Hypothalamus (tissue), 51 donors: ENCODE data around the gene FTCD.
"Not testable (repeated sequence)": the region's sequence is repeated elsewhere in the genome, so short reads cannot be mapped to it uniquely, and the experiment has no call there.

Experiments used
- DNase-seq, 51 donors: peaks; one replicate each; lab custom pipeline; 2025; lab: John Stamatoyannopoulos, UW

Gene FTCD

GRCh38 chr21:46172863-46173528, 17.6 kb upstream of the FTCD start:
- no peak for DNase-seq

- DNase-seq: no peak
Observed at GRCh38 chr21:46171996-46172862, 16.9 kb upstream of the FTCD start.

DNA sequence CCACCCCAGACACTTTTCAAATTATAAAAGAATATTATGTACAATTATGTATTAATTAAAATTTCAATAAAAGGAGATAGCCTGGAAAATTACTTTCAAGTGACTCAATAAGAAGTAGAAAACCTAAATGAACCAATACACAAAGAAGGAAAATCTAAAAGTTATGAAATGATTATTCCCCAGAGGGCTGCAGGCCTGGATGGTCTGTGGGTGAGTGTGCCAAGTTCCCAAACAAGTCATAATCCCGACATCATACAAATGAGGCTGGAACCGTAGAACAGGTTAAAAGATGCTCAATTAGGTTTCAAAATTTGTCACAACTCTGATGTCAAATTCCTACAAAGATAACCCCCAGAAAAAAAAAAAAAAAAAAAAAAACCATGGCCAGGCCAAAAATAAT, 16.2 kb upstream of the FTCD start:
- DNase-seq: no peak

- not testable (repeated sequence) for DNase-seq
Observed at GRCh38 chr21:46170436-46171193, 15.2 kb upstream of the FTCD start.

- no peak for DNase-seq
Observed at GRCh38 chr21:46168659-46169386, 13.4 kb upstream of the FTCD start.

GRCh38 chr21:46168238-46168637, 12.9 kb upstream of the FTCD start:
- DNase-seq: no peak

GRCh38 chr21:46165098-46165497, 9.7 kb upstream of the FTCD start:
- DNase-seq: no peak

DNA sequence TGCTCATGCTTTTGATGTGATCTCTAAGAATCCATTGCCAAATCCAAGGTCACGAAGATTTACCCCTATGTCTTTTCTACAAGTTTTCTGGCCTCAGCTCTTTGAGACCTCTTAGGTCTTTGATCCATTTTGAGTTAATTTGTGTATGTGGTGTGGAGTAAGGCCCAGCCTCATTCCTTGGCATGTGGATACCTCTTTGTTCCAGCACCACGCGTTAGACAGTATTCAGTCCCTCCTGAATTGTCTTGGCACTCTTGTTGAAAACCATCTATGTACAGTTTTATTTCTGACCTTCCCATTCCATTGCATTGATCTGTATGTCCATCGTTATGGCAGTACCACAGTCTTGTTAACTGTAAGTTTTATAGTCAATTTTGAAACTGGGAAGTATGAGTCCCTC, 8.0 kb upstream of the FTCD start:
- DNase-seq: no peak

DNA sequence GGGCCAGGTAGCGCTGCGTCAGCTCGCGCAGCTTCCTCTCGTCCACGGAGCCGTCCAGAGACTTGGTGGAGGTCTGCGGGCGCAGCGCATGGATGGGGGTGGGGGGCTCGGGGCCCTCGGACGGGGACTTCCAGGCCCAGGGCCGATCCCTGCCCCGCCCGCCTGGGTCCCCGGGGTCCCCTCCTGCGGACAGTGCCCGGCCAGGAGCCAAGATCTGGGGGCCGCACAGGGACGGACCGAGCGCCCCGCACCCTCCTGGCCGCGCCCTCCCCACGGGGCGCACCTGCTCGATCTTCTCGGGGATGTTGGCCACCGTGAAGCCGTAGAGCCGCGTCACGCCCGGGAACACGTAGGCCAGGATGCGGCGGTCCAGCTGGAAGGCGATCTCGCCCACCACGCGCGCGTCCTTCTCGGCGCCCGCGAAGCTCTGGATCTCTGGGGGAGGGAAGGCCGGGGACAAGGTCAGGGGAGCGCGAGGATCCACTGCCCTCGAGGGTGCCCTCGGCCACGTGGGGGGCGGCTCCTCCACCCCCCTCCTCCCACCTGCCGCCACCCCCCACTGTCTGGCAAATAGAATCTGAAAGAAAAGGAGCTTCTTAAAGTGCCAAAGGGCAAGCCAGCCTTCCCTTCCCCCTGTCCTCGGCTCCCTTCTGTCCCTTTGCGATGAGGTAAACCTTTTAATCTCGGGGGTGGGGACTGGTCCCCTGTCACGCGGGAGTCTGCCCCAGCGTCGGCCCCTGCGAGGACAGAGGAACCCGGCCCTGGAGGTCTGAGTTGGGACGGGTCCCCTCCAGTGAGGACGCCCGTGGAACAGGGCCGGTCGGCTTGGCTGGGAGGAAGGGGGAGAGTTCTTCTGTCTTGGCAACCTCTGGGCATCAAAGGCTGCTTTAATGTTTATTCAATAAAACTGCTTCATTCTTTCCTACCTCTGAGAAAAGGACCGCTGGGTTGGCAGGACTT, 6.5 kb upstream of the FTCD start:
- no peak for DNase-seq

- DNase-seq: no peak
Observed at GRCh38 chr21:46160907-46161632, 5.7 kb upstream of the FTCD start.

DNA sequence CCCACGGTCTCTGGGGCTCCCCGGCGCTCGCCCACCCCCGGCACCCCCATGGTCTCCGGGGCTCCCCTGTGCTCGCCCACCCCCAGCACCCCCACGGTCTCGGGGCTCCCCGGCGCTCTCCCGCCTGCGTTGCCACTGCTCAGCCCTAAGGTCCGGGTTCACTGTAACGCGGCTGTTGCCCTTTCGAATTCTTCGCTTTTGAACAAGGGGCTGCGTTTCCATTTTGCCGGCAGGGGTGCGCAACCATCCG, 5.2 kb upstream of the FTCD start:
- no peak for DNase-seq

- DNase-seq: no peak
Observed at GRCh38 chr21:46159841-46160656, 4.7 kb upstream of the FTCD start.

GRCh38 chr21:46159390-46159789, 4.0 kb upstream of the FTCD start:
- DNase-seq: no peak

DNA sequence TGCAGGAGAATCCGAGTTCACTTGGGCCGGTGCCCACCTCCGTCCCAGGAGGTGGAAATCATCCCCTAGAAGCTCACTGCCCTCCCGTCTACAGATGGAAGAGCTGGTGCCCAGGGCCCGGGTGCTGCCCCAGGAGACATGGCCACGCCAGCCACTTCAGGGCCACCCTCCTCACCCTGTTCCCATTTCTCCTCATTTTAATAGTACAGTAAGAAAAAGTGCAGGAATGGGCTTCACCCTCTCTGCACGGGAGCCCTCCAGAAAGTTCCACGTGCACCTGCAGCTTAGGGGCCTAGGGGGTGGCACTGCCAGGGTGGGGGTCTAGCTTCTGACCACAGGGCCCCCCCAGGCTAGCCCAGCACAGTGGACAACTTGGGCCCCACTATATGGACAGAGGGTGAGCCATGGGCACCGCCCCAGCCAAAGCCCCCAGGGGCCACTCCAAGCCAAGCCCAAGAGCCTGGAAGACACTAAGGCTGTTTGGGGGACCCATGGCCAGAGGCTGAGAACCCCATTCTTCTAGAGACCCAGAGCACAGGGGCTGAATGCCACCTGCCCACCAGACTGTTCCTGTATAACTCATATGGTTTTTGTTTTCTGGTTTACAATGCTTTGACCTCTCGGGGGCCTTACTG, 3.4 kb upstream of the FTCD start:
- DNase-seq: no peak

DNA sequence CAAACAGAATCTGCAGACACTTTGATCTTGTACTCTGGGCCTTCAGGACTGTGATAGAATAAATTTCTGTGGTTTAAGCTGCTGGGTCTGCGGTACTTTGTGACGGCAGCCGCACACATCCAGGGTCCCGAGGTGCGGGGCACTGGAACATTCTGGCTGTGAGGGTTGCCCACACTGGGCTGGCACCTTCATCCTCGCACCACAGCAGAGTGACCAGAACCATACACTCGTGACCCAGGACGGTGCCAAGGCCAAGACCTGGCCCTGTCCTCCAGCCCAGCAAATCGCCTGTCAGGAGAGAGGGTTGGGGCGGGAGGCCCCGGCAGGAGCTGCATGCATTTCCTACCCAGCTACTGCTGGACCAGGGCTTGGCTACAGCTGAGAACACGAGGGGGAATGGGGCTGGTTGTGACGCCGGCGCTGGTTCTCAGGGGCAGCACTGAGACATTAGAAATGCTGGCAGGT, 2.6 kb upstream of the FTCD start:
- DNase-seq: no peak

DNA sequence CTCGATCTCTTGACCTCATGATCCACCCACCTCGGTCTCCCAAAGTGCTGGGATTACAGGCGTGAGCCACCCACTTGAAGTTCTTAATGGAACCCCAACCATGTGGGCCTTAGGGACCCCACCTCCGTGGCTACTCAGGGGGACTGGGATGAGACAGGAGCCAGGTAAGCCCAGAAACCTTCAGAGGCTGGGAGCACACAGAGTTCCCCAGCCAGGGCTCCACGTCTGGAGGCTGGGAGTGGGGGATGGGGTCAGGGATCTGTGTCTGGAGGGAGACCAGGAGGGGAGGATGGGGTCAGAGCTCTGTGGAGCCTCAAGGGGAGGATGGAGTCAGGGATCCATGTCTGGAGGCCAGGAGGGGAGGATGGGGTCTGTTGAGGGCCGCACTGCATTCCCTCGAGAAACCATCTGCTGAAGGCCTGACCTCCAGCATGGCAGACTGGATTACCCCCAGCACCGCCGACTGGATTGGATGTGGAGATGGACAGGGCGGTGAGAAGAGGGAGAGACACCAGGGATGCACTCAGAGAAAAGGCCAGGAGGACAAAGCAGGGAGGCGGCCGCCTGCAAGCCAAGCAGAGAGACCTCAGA, 2.1 kb upstream of the FTCD start:
- no peak for DNase-seq

DNA sequence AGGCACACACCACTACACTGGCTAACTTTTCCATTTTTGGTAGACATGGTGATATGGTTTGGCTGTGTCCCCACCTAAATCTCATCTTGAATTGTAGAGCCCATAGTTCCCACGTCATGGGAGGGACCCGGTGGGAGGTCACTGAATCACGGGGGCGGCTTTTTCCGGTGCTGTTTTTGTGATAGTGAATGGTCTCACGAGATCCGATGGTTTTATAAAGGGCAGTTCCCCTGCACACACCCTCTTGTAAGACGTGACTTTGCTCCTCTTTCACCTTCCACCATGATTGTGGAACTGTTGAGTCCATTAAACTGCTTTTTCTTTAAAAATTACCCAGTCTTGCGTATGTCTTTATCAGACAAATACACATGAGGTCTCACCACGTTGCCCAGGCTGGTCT, 1.3 kb upstream of the FTCD start:
- DNase-seq: no peak

GRCh38 chr21:46156378-46156645, 933 bp upstream of the FTCD start:
- no peak for DNase-seq
